HG03159 (cell line): ENCODE measurements around the gene INKA2.

Experiments
- ATAC-seq: cut with Tn5 transposase; IDR thresholded peaks from one replicate; pipeline ENCODE4 v1.9.1; 2021; ENCODE audit warnings: mild to moderate bottlenecking, moderate library complexity; ENCODE audit not compliant: unreplicated experiment

Gene INKA2

DNA sequence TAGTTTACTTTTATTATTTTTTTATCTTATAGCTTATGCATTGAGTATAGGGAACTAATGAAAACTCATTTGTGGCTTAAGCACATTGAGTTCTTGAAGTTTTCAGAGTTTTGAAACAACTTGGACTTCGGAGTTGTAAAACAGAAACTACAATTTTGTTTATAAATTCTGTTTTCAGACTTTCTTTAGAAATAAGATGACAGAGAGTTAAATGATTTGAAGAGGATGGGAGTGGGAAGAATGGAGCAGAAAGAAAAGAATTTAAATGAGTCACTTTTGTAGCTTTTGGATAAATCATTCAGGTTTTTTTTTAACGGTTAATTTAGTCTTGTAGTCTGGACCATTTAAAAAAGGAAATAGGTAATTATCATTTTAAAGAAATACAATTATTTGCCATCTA, 32.3 kb downstream of the INKA2 start:
- no peak for ATAC-seq

DNA sequence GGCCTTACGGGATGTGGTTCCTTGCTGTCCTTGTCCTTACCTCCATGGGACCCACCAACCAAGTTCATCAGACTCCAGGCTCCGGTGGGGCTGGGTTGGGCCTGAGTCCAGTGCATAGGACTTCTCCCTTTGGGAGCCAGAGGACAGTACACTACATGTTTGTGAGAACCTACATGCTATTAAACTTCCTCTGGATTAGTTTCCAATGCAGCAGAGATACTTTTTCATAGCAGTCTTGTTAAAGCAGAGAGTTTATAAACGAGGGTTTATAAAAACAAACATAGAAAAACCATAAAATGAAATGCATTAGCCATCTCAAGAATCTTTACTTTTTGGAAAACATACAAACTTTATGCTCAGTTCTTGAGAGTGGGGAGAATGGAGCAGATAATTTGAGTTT, 33.4 kb downstream of the INKA2 start:
- no peak for ATAC-seq

DNA sequence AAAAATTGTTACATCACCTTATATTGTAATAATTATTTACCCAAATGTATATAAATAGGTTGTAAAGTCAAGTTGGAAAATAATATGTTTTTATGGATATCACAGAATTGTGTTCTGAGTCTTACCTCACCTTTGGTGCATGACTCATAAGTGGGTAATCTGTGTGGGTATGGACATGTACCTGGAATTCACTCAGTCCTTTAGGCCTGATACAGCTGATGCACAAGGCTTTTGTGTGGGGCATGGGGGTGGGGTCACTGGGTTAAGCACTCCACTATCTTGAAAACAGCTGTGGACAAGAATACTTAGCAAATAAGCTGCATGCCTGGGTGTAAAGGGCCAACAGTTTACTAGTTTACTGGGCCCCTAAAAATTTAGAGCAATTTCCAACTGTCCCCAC, 34.4 kb downstream of the INKA2 start:
- ATAC-seq, result no peak

GRCh38 chr1:111704240-111704639, 35.0 kb downstream of the INKA2 start:
- no peak for ATAC-seq

GRCh38 chr1:111702504-111703050, 36.6 kb downstream of the INKA2 start:
- ATAC-seq, result no peak

DNA sequence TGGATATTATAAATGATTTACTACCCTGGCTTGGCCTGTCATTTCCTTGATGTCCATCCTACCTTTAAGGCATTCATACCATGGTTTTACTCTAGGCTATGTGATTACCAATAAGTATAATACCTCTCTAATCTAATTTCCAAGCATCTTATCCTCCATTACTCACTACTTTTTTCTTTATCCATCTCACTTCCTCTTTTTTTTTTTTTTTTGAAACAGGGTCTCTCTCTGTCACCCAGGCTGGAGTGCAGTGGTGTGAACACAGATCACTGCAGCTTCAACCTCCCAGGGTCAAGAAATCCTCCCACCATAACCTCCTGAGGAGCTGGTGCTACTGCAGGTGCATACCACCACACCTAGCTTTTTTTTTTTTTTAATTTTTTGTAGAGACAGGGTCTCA, 39.9 kb downstream of the INKA2 start:
- ATAC-seq, result no peak

- no peak for ATAC-seq
Observed at GRCh38 chr1:111696330-111696729, 42.9 kb downstream of the INKA2 start.

GRCh38 chr1:111695801-111696200, 43.4 kb downstream of the INKA2 start:
- no peak for ATAC-seq

- ATAC-seq, result no peak
Observed at GRCh38 chr1:111691886-111692285, 47.3 kb downstream of the INKA2 start.

DNA sequence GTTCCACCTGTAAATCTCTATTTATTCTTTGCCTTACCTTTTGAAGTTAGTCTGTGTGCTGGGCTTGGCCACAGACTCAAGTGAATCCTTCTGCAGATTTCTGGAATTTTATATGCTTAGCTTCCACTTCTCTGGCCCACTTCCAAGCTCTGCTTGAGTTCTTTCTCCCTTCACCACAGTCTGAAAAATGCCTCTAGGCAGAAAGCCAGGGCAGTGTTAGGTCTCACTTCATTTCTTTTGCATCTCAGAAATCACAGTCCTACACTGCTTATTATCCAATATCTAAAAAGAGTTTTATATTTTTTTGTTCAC, 48.9 kb downstream of the INKA2 start:
- no peak for ATAC-seq
